Bronchus fibroblast of lung (primary cell): Measurements from ENCODE around the gene TRIM64. TPM values are rescaled to one million over a fixed set of nuclear protein-coding genes. Genes with fewer than 3 reads are reported as not detected.

Experiments
- total RNA-seq: library from RNA; depleted of rRNA; stranded (reverse); fragments of >200 nt; gene quantifications from 2 replicates; pipeline ENCODE4 v1.2.3, GENCODE V29; 2015

TRIM64 gene, protein sequence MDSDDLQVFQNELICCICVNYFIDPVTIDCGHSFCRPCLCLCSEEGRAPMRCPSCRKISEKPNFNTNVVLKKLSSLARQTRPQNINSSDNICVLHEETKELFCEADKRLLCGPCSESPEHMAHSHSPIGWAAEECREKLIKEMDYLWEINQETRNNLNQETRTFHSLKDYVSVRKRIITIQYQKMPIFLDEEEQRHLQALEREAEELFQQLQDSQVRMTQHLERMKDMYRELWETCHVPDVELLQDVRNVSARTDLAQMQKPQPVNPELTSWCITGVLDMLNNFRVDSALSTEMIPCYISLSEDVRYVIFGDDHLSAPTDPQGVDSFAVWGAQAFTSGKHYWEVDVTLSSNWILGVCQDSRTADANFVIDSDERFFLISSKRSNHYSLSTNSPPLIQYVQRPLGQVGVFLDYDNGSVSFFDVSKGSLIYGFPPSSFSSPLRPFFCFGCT
- not detected in 2 replicates for total RNA-seq

DNA sequence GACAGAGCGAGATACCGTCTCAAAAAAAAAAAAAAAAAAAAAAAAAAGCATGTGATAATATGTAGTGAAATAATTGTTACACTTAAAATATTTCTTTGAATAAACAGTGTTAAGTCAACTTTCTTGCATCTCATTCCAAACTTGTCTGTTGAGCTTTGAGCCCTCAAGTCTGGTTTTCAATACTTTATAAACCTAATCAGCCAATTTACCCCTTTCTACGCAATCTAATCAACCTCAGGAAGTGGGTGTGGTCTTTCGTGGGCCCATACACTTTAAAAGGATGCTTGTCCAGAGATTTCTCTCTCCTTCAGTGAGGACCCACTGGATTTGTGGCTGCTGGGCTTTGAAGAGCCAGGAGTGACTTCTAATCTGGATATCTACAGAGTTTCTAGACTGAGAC lies at the start of gene TRIM64:
TRIM64 (plus strand) TSS at position 301 of the 400 bp plus-strand sequence. CDS start 2,467 bp downstream, outside the sequence.

DNA sequence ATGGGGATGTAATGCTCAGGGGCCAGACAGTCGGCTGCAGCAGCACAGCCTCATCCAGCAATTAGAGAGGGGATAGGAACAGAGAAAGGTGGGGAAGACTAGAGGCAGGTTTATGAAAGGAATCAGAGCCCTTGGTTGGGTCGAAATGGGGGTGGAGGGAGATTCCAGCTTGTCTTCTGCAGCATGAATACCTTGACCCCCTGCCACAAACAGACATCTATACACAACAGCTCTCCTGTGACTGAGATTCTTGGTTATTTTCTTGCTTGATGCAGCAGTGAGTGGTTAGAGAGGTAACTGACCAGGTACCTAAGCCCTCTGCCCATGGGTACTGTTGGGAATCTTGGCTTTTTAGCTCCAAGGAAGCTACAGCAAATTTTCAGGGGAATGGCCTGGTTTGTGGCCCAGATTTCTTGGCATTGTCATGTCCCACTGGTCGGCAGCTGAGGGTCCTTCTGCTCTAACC lies 43.6 kb upstream of the TRIM64 start, which contains the start of gene TRIM49D1:
TRIM49D1 (minus strand) TSS at position 51 of the 466 bp plus-strand sequence. CDS start 4,535 bp downstream, outside the sequence.

DNA sequence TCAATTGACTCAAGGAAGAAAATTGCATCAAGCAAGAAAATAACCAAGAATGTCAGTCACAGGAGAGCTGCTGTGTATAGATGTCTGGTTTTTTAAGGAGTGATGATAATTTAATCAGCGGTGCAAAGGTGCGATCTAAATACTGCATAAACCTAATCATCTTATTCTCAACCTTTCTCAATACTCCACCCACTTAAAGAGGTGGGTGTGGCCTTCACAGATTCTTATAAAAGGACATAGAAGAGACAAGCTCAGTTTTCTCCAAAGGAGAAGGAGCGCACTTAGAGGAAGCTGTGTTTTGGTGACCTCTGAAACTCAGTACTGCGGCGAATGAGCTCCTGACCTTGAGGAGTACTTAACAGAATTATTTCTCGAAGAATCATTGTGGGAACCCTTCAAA lies 42.1 kb upstream of the TRIM64 start, which contains the start of gene TRIM49D2:
TRIM49D2 (plus strand) TSS at position 301 of the 400 bp plus-strand sequence. CDS start 2,698 bp downstream, outside the sequence.

Other genes with a start within 250 kb of the TRIM64 start
- gene TRIM49, start 157.5 kb upstream of the TRIM64 start, total RNA-seq: not detected in 2 replicates
- not detected in 2 replicates for gene TRIM64B, start 87.5 kb upstream of the TRIM64 start, total RNA-seq
- gene TRIM49D1, start 43.8 kb upstream of the TRIM64 start, total RNA-seq: not detected in 2 replicates
- gene TRIM49D2, start 42.0 kb upstream of the TRIM64 start, total RNA-seq: not detected in 2 replicates
- not detected in 2 replicates for gene TRIM49C, start 65.1 kb downstream of the TRIM64 start, total RNA-seq
- gene UBTFL1, start 119.9 kb downstream of the TRIM64 start, total RNA-seq: not detected in 2 replicates
- 2.0 and 2.2 TPM in 2 replicates for gene NAALAD2, start 168.6 kb downstream of the TRIM64 start, total RNA-seq